Parathyroid adenoma (tissue), 2 donors: ENCODE measurements around the gene DNM3.
"Not testable (repeated sequence)": the region's sequence is repeated elsewhere in the genome, so short reads cannot be mapped to it uniquely, and the experiment has no call there.

ENCODE experiments used
- H2AFZ ChIP-seq: fragments of 300-600 bp; sonication (generic); one replicate; pipeline ENCODE4 v1.7.0; 2017; ENCODE audit warnings: antibody characterized with exemption, mild to moderate bottlenecking
- H3K27ac ChIP-seq: fragments of 300-600 bp; sonication (generic); one replicate; pipeline ENCODE4 v1.7.0; 2017
- H3K27me3 ChIP-seq: fragments of 300-600 bp; sonication (generic); one replicate; pipeline ENCODE4 v1.7.0; 2017; ENCODE audit warnings: low read length; ENCODE audit not compliant: control insufficient read depth, insufficient read depth
- H3K36me3 ChIP-seq: fragments of 300-600 bp; sonication (generic); one replicate; pipeline ENCODE4 v1.7.0; 2017; ENCODE audit warnings: low read length; ENCODE audit not compliant: control insufficient read depth, insufficient read depth
- H3K4me1 ChIP-seq: fragments of 300-600 bp; sonication (generic); one replicate; pipeline ENCODE4 v1.7.0; 2017; ENCODE audit warnings: control low read depth
- H3K4me2 ChIP-seq: fragments of 300-600 bp; sonication (generic); one replicate; pipeline ENCODE4 v1.7.0; 2017; ENCODE audit warnings: low read length
- H3K4me3 ChIP-seq: fragments of 300-600 bp; sonication (generic); one replicate; pipeline ENCODE4 v1.7.0; 2017; ENCODE audit warnings: low read depth, low read length
- H3K79me2 ChIP-seq: fragments of 300-600 bp; sonication (generic); one replicate; pipeline ENCODE4 v1.7.0; 2017; ENCODE audit warnings: control low read depth
- H3K9ac ChIP-seq: fragments of 300-600 bp; sonication (generic); one replicate; pipeline ENCODE4 v1.7.0; 2017; ENCODE audit warnings: mild to moderate bottlenecking
- H3K9me3 ChIP-seq: fragments of 300-600 bp; sonication (generic); one replicate; pipeline ENCODE4 v1.7.0; 2017; ENCODE audit warnings: low read length; ENCODE audit not compliant: control insufficient read depth
- CTCF ChIP-seq: fragments of 300-600 bp; sonication (generic); IDR thresholded peaks from one replicate; pipeline ENCODE4 v1.7.0; 2017; ENCODE audit warnings: antibody characterized with exemption, mild to moderate bottlenecking
- donor health status: primary hyperparathyroidism.

Gene DNM3

GRCh38 chr1:172054172-172054571 is 212.9 kb downstream of the DNM3 start:
- H3K4me2 ChIP-seq: no peak overlapping the region
- H3K36me3 ChIP-seq: no peaks in the 10 kb centered on the region
- no peaks in the 10 kb centered on the region for H3K27me3 ChIP-seq
- H3K79me2 ChIP-seq: no peaks in the 10 kb centered on the region
- H3K4me3 ChIP-seq: no peak overlapping the region
- H3K27ac ChIP-seq: no peak overlapping the region
- H3K4me1 ChIP-seq: no peaks in the 10 kb centered on the region
- no peaks in the 10 kb centered on the region for H3K9me3 ChIP-seq
- no peak for TF ChIP-seq CTCF
- no peak overlapping the region for H3K9ac ChIP-seq
- H2AFZ ChIP-seq: no peak overlapping the region

- H3K9me3 ChIP-seq, H2AFZ ChIP-seq, H3K27ac ChIP-seq, H3K36me3 ChIP-seq, H3K4me2 ChIP-seq, H3K4me1 ChIP-seq, H3K79me2 ChIP-seq, H3K27me3 ChIP-seq, H3K9ac ChIP-seq, H3K4me3 ChIP-seq: not testable (repeated sequence)
Measured at GRCh38 chr1:172055816-172056419, 214.6 kb downstream of the DNM3 start.

- TF ChIP-seq CTCF: no peak
- no peak overlapping the region for H3K4me3 ChIP-seq
- no peak overlapping the region for H2AFZ ChIP-seq
- no peaks in the 10 kb centered on the region for H3K36me3 ChIP-seq
- H3K4me1 ChIP-seq: no peaks in the 10 kb centered on the region
- H3K9ac ChIP-seq: no peak overlapping the region
- H3K9me3 ChIP-seq: no peaks in the 10 kb centered on the region
- no peak overlapping the region for H3K4me2 ChIP-seq
- H3K79me2 ChIP-seq: no peaks in the 10 kb centered on the region
- no peaks in the 10 kb centered on the region for H3K27me3 ChIP-seq
- no peak overlapping the region for H3K27ac ChIP-seq
Measured at GRCh38 chr1:172068334-172068733, 227.0 kb downstream of the DNM3 start.

- Histone ChIP-seq H3K4me2 (no peak overlapping the region), H3K9me3 (no peaks in the 10 kb centered on the region), H3K27me3 (no peaks in the 10 kb centered on the region), H3K4me3 (no peak overlapping the region), H3K36me3 (no peaks in the 10 kb centered on the region), H3K4me1 (no peaks in the 10 kb centered on the region), H3K79me2 (no peaks in the 10 kb centered on the region), H2AFZ (no peak overlapping the region), H3K9ac (no peak overlapping the region), H3K27ac (no peak overlapping the region)
- TF ChIP-seq CTCF: no peak
Measured at GRCh38 chr1:172069051-172069450, 227.8 kb downstream of the DNM3 start.

GRCh38 chr1:172069534-172069933 is 228.2 kb downstream of the DNM3 start:
- Histone ChIP-seq H3K4me3 (no peak overlapping the region), H3K4me1 (no peaks in the 10 kb centered on the region), H3K9me3 (no peaks in the 10 kb centered on the region), H2AFZ (no peak overlapping the region), H3K27ac (no peak overlapping the region), H3K4me2 (no peak overlapping the region), H3K9ac (no peak overlapping the region), H3K27me3 (no peaks in the 10 kb centered on the region), H3K36me3 (no peaks in the 10 kb centered on the region), H3K79me2 (no peaks in the 10 kb centered on the region)
- TF ChIP-seq CTCF: no peak
